ENCODE data around the gene BPIFA1.

Gene BPIFA1

GRCh38 chr20:33246077-33246476, 10.3 kb downstream of the BPIFA1 start:
- no peaks in the 10 kb centered on the region for H3K36me3 ChIP-seq (ENCODE audit: control insufficient read depth, insufficient read depth, low read length)
- no peaks in the 10 kb centered on the region for H3K4me1 ChIP-seq (ENCODE audit: control insufficient read depth, insufficient read depth, low read length)
- no peak overlapping the region for H3K4me3 ChIP-seq (ENCODE audit: low read length)
- H3K9me3 ChIP-seq (ENCODE audit: control insufficient read depth, low read length) = no peaks in the 10 kb centered on the region
- no peaks in the 10 kb centered on the region for H3K27me3 ChIP-seq (ENCODE audit: control insufficient read depth, insufficient read depth, low read length)
- H3K9ac ChIP-seq (ENCODE audit: low read length) = no peak overlapping the region

DNA sequence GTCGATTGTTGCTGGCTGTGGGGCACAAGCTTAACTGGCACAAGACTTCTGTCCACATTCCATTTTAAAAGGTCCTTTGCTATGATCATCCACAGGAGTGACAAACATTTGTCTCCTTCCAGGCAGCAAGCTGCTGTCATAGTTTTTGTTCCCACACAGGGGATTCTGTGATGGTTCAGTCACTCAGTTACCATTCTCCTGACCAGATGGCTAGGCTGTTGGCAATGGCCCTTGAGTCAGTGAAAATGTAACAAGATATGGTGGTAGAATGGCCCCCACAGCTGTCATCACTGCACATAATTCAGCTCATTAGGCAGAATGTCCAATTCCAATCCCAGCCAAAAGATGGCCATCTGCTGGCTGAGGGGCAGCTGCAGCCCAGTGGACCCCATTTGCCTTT, 13.7 kb downstream of the BPIFA1 start:
- H3K36me3 ChIP-seq (ENCODE audit: control insufficient read depth, insufficient read depth, low read length) = no peaks in the 10 kb centered on the region
- H3K27me3 ChIP-seq (ENCODE audit: control insufficient read depth, insufficient read depth, low read length) = no peaks in the 10 kb centered on the region
- no peaks in the 10 kb centered on the region for H3K4me1 ChIP-seq (ENCODE audit: control insufficient read depth, insufficient read depth, low read length)
- H3K9me3 ChIP-seq (ENCODE audit: control insufficient read depth, low read length) = no peaks in the 10 kb centered on the region
- no peak overlapping the region for H3K4me3 ChIP-seq (ENCODE audit: low read length)
- no peak overlapping the region for H3K9ac ChIP-seq (ENCODE audit: low read length)

- Histone ChIP-seq H3K36me3 (ENCODE audit: control insufficient read depth, insufficient read depth, low read length) (no peaks in the 10 kb centered on the region), H3K9ac (ENCODE audit: low read length) (no peak overlapping the region), H3K4me3 (ENCODE audit: low read length) (no peak overlapping the region), H3K9me3 (ENCODE audit: control insufficient read depth, low read length) (no peaks in the 10 kb centered on the region), H3K4me1 (ENCODE audit: control insufficient read depth, insufficient read depth, low read length) (no peaks in the 10 kb centered on the region), H3K27me3 (ENCODE audit: control insufficient read depth, insufficient read depth, low read length) (no peaks in the 10 kb centered on the region)
Measured at GRCh38 chr20:33250666-33251065, 14.9 kb downstream of the BPIFA1 start.

GRCh38 chr20:33251496-33251895, 15.7 kb downstream of the BPIFA1 start:
- Histone ChIP-seq H3K4me1 (ENCODE audit: control insufficient read depth, insufficient read depth, low read length) (no peaks in the 10 kb centered on the region), H3K4me3 (ENCODE audit: low read length) (no peak overlapping the region), H3K36me3 (ENCODE audit: control insufficient read depth, insufficient read depth, low read length) (no peaks in the 10 kb centered on the region), H3K27me3 (ENCODE audit: control insufficient read depth, insufficient read depth, low read length) (no peaks in the 10 kb centered on the region), H3K9me3 (ENCODE audit: control insufficient read depth, low read length) (no peaks in the 10 kb centered on the region), H3K9ac (ENCODE audit: low read length) (no peak overlapping the region)

DNA sequence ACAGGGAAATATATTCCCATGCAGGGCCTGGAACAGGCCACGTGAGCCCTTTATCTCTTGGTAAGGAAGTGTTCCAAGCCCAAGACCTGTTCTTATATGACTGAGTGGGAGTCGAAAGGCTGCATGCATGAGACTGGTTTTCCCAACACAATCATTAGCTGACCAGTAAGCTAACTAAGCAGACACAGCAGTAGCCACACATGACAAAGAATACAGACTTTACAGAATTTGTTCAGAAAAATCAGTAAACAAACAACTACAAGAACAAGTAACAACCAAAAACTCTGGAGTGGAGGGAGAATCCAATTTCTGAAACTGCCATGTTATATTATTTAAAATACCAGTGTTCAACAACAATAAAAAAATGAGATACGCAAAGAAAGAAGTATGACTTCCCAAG, 16.7 kb downstream of the BPIFA1 start:
- no peak overlapping the region for H3K9ac ChIP-seq (ENCODE audit: low read length)
- H3K4me3 ChIP-seq (ENCODE audit: low read length) = no peak overlapping the region
- H3K36me3 ChIP-seq (ENCODE audit: control insufficient read depth, insufficient read depth, low read length) = no peaks in the 10 kb centered on the region
- H3K9me3 ChIP-seq (ENCODE audit: control insufficient read depth, low read length) = no peaks in the 10 kb centered on the region
- H3K27me3 ChIP-seq (ENCODE audit: control insufficient read depth, insufficient read depth, low read length) = no peaks in the 10 kb centered on the region
- H3K4me1 ChIP-seq (ENCODE audit: control insufficient read depth, insufficient read depth, low read length) = no peaks in the 10 kb centered on the region

DNA sequence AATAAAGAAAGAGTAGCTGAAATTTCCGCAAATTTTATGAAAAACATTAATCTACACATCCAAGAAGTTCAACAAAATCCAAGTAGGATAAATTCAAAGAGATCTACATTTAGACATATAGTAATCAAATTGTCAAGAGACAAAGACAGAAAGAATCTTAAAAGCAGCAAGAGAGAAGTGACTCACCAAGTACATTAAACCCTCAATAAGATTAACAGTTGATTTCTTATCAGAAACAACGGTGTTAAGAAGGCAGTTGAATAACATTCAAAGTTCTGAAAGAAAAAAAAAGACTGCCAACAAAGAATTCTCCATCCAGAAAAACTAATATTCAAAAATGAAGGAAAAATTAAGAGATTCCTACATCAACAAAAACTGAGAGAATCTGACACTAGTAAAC, 19.2 kb downstream of the BPIFA1 start:
- Histone ChIP-seq H3K9ac (ENCODE audit: low read length) (no peak overlapping the region), H3K36me3 (ENCODE audit: control insufficient read depth, insufficient read depth, low read length) (no peaks in the 10 kb centered on the region), H3K9me3 (ENCODE audit: control insufficient read depth, low read length) (no peaks in the 10 kb centered on the region), H3K4me1 (ENCODE audit: control insufficient read depth, insufficient read depth, low read length) (no peaks in the 10 kb centered on the region), H3K27me3 (ENCODE audit: control insufficient read depth, insufficient read depth, low read length) (no peaks in the 10 kb centered on the region), H3K4me3 (ENCODE audit: low read length) (no peak overlapping the region)

DNA sequence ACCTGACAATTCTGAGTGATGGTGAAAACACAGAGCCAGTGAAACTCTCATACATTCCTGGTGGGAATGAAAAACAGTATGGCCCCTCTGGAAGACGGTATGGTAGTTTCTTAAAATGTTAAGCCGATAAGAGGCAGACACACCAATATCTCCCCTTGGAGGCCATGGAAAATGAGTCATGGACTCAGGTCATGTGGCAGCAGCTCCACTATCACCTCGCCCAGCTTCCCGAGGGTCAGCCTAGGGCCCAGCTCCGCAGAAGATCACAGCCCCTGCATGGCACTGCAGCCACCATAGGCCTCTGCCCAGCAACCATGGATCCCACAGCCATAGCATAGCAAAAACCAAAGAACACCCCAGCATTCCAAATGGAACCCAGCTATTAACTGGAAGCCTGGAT, 21.4 kb downstream of the BPIFA1 start:
- Histone ChIP-seq H3K4me3 (ENCODE audit: low read length) (no peak overlapping the region), H3K9ac (ENCODE audit: low read length) (no peak overlapping the region), H3K27me3 (ENCODE audit: control insufficient read depth, insufficient read depth, low read length) (no peaks in the 10 kb centered on the region), H3K4me1 (ENCODE audit: control insufficient read depth, insufficient read depth, low read length) (no peaks in the 10 kb centered on the region), H3K36me3 (ENCODE audit: control insufficient read depth, insufficient read depth, low read length) (no peaks in the 10 kb centered on the region), H3K9me3 (ENCODE audit: control insufficient read depth, low read length) (no peaks in the 10 kb centered on the region)

DNA sequence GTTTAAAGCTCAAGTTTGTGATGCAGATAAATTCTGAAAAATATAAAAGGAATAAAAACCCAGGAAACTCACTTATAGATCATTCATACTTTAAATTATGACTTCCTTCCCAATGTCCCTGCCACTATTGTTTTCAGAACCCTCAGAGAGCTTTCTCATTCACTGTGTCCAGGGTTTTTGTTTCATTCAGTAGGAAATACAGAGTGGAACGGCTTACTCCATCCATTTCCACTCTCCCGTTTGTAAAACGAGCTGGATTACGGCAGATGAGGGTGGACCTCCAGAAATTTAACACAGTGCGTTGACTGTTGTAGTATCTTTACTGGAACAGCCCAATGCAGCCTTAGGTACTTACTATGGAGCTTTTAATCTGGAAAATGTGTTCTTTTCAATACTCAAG, 23.6 kb downstream of the BPIFA1 start:
- Histone ChIP-seq H3K9me3 (ENCODE audit: control insufficient read depth, low read length) (no peaks in the 10 kb centered on the region), H3K27me3 (ENCODE audit: control insufficient read depth, insufficient read depth, low read length) (no peaks in the 10 kb centered on the region), H3K36me3 (ENCODE audit: control insufficient read depth, insufficient read depth, low read length) (no peaks in the 10 kb centered on the region), H3K4me1 (ENCODE audit: control insufficient read depth, insufficient read depth, low read length) (no peaks in the 10 kb centered on the region), H3K4me3 (ENCODE audit: low read length) (no peak overlapping the region), H3K9ac (ENCODE audit: low read length) (no peak overlapping the region)

DNA sequence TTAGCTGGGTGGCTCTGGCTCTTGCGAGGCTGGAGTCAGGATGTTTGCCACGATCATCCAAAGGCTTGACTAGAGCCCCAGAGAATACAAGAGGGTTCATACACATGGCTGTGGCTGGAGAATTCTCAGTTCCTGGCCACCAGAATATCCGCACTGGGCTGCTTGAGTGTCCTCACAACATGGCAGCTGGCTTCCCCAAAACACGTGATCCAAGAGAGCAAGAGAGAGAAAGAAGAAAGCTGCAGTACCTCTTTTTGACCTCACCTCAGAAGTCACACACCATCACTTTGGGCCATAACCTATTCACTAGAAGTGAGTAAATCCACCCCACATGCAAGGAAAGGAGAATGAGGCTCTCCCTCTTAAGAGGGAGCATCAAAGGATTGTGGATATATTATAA, 25.7 kb downstream of the BPIFA1 start:
- no peak overlapping the region for H3K9ac ChIP-seq (ENCODE audit: low read length)
- H3K4me1 ChIP-seq (ENCODE audit: control insufficient read depth, insufficient read depth, low read length) = no peaks in the 10 kb centered on the region
- no peaks in the 10 kb centered on the region for H3K36me3 ChIP-seq (ENCODE audit: control insufficient read depth, insufficient read depth, low read length)
- no peaks in the 10 kb centered on the region for H3K9me3 ChIP-seq (ENCODE audit: control insufficient read depth, low read length)
- H3K27me3 ChIP-seq (ENCODE audit: control insufficient read depth, insufficient read depth, low read length) = no peaks in the 10 kb centered on the region
- no peak overlapping the region for H3K4me3 ChIP-seq (ENCODE audit: low read length)

DNA sequence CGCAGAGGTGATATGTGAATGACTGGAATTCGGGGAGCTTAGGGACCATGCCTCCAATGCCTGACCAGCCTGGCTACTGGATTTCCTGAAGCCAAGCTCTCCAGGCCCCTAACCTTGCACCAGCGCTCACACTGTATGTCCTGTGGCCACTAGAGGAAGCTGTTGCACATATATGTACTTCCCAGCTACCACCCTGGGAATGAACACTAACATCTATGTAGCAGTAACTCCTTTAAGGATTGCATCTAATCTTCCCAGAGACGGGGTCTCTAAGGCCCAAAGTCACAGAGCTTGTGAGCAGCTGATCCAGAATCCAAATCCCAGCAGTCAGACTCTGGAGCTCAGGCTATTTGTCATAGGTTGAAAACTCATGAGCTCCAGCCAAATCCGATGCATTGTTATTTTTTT, 26.9 kb downstream of the BPIFA1 start:
- H3K9ac ChIP-seq (ENCODE audit: low read length) = no peak overlapping the region
- no peaks in the 10 kb centered on the region for H3K9me3 ChIP-seq (ENCODE audit: control insufficient read depth, low read length)
- no peaks in the 10 kb centered on the region for H3K36me3 ChIP-seq (ENCODE audit: control insufficient read depth, insufficient read depth, low read length)
- no peaks in the 10 kb centered on the region for H3K27me3 ChIP-seq (ENCODE audit: control insufficient read depth, insufficient read depth, low read length)
- H3K4me3 ChIP-seq (ENCODE audit: low read length) = no peak overlapping the region
- no peaks in the 10 kb centered on the region for H3K4me1 ChIP-seq (ENCODE audit: control insufficient read depth, insufficient read depth, low read length)

- Histone ChIP-seq H3K9me3 (ENCODE audit: control insufficient read depth, low read length) (no peaks in the 10 kb centered on the region), H3K4me1 (ENCODE audit: control insufficient read depth, insufficient read depth, low read length) (peaks cover under 1% of the 10 kb centered on the region), H3K9ac (ENCODE audit: low read length) (no peak overlapping the region), H3K27me3 (ENCODE audit: control insufficient read depth, insufficient read depth, low read length) (no peaks in the 10 kb centered on the region), H3K4me3 (ENCODE audit: low read length) (no peak overlapping the region), H3K36me3 (ENCODE audit: control insufficient read depth, insufficient read depth, low read length) (no peaks in the 10 kb centered on the region)
Measured at GRCh38 chr20:33263784-33264183, 28.0 kb downstream of the BPIFA1 start.

GRCh38 chr20:33267701-33268100, 31.9 kb downstream of the BPIFA1 start:
- H3K36me3 ChIP-seq (ENCODE audit: control insufficient read depth, insufficient read depth, low read length) = no peaks in the 10 kb centered on the region
- H3K27me3 ChIP-seq (ENCODE audit: control insufficient read depth, insufficient read depth, low read length) = no peaks in the 10 kb centered on the region
- no peaks in the 10 kb centered on the region for H3K9me3 ChIP-seq (ENCODE audit: control insufficient read depth, low read length)
- peaks cover 17% of the 10 kb centered on the region for H3K4me1 ChIP-seq (ENCODE audit: control insufficient read depth, insufficient read depth, low read length)
- no peak overlapping the region for H3K9ac ChIP-seq (ENCODE audit: low read length)
- H3K4me3 ChIP-seq (ENCODE audit: low read length) = no peak overlapping the region

DNA sequence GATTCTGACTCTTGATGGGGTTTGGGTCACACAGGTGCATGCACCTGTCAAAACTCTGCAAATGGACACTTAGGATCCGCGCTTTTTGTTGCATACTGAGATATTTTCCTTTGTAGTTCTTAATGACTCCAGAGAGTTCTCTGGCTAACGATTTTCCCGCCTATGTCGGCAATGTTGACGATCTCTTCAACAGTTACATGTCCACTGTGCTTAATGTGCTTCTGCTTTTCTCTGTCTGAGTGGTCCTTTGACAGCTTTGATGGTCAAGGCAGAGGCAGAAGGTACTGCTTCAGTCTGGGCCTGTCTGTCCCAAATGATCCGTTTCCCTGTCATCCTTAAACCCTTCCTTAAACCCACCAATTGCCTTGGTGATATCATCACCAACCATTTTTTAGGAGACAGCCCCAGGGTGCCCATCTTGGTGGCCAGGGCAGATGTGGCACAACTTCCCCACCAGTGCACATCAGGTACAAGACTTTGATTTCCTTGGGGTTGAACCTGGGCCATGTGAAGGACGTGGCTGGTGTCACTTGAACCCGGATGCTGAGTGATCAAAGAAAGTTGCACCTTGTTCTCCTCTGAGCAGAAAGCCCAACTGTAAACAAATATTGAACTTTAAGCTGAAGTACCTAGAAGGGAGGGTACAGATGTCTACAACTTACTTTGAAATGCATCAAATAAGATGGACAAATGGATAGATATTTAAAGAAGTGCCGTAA, 36.5 kb downstream of the BPIFA1 start:
- H3K9ac ChIP-seq (ENCODE audit: low read length) = no peak overlapping the region
- no peaks in the 10 kb centered on the region for H3K27me3 ChIP-seq (ENCODE audit: control insufficient read depth, insufficient read depth, low read length)
- peaks cover 43% of the 10 kb centered on the region for H3K4me1 ChIP-seq (ENCODE audit: control insufficient read depth, insufficient read depth, low read length)
- H3K4me3 ChIP-seq (ENCODE audit: low read length) = no peak overlapping the region
- no peaks in the 10 kb centered on the region for H3K36me3 ChIP-seq (ENCODE audit: control insufficient read depth, insufficient read depth, low read length)
- H3K9me3 ChIP-seq (ENCODE audit: control insufficient read depth, low read length) = no peaks in the 10 kb centered on the region

Data from mucosa of stomach (tissue), 1 donor.